Measurements from ENCODE around the gene SESTD1. TPM values are rescaled to one million over a fixed set of nuclear protein-coding genes. Genes with fewer than 3 reads are reported as not detected.
"Not testable (repeated sequence)": the region's sequence is repeated elsewhere in the genome, so short reads cannot be mapped to it uniquely, and the experiment has no call there.

The SESTD1 gene
- total RNA-seq, 1 experiment from 2014 or later = 8.6 TPM

GRCh38 chr2:179211355-179211754, 53.3 kb downstream of the SESTD1 start:
- in situ Hi-C loops (cut with HindIII; ENCODE audit: low pct_unique_long_range_greater_than_20kb, low sequenced_read_pairs) = no loop called here
- DNase-seq (ENCODE audit: low read depth) = no peak

GRCh38 chr2:179208277-179208676, 56.4 kb downstream of the SESTD1 start:
- DNase-seq (ENCODE audit: low read depth); in situ Hi-C loops (cut with HindIII; ENCODE audit: low pct_unique_long_range_greater_than_20kb, low sequenced_read_pairs): not testable (repeated sequence)

GRCh38 chr2:179207047-179207446, 57.6 kb downstream of the SESTD1 start:
- in situ Hi-C loops (cut with HindIII; ENCODE audit: low pct_unique_long_range_greater_than_20kb, low sequenced_read_pairs) = no loop called here
- DNase-seq (ENCODE audit: low read depth) = no peak

GRCh38 chr2:179201869-179202268, 62.8 kb downstream of the SESTD1 start:
- DNase-seq (ENCODE audit: low read depth) = no peak
- in situ Hi-C loops (cut with HindIII; ENCODE audit: low pct_unique_long_range_greater_than_20kb, low sequenced_read_pairs) = no loop called here

- in situ Hi-C loops (cut with HindIII; ENCODE audit: low pct_unique_long_range_greater_than_20kb, low sequenced_read_pairs); DNase-seq (ENCODE audit: low read depth): not testable (repeated sequence)
Observed at GRCh38 chr2:179195926-179196590, 68.6 kb downstream of the SESTD1 start.

GRCh38 chr2:179195141-179195540, 69.5 kb downstream of the SESTD1 start:
- in situ Hi-C loops (cut with HindIII; ENCODE audit: low pct_unique_long_range_greater_than_20kb, low sequenced_read_pairs) = no loop called here
- DNase-seq (ENCODE audit: low read depth) = no peak

GRCh38 chr2:179193759-179194394, 70.8 kb downstream of the SESTD1 start:
- no peak for DNase-seq (ENCODE audit: low read depth)
- in situ Hi-C loops (cut with HindIII; ENCODE audit: low pct_unique_long_range_greater_than_20kb, low sequenced_read_pairs) = no loop called here

GRCh38 chr2:179191110-179191509, 73.5 kb downstream of the SESTD1 start:
- in situ Hi-C loops (cut with HindIII; ENCODE audit: low pct_unique_long_range_greater_than_20kb, low sequenced_read_pairs) = no loop called here
- DNase-seq (ENCODE audit: low read depth) = no peak

GRCh38 chr2:179186126-179186525, 78.5 kb downstream of the SESTD1 start:
- in situ Hi-C loops (cut with HindIII; ENCODE audit: low pct_unique_long_range_greater_than_20kb, low sequenced_read_pairs) = no loop called here
- DNase-seq (ENCODE audit: low read depth) = no peak

GRCh38 chr2:179184610-179185009, 80.0 kb downstream of the SESTD1 start:
- in situ Hi-C loops (cut with HindIII; ENCODE audit: low pct_unique_long_range_greater_than_20kb, low sequenced_read_pairs) = no loop called here
- no peak for DNase-seq (ENCODE audit: low read depth)

- DNase-seq (ENCODE audit: low read depth) = no peak
- in situ Hi-C loops (cut with HindIII; ENCODE audit: low pct_unique_long_range_greater_than_20kb, low sequenced_read_pairs) = no loop called here
Observed at GRCh38 chr2:179181002-179181401, 83.6 kb downstream of the SESTD1 start.

- in situ Hi-C loops (cut with HindIII; ENCODE audit: low pct_unique_long_range_greater_than_20kb, low sequenced_read_pairs) = no loop called here
- DNase-seq (ENCODE audit: low read depth) = no peak
Observed at GRCh38 chr2:179180242-179180641, 84.4 kb downstream of the SESTD1 start.

GRCh38 chr2:179179719-179180118, 84.9 kb downstream of the SESTD1 start:
- DNase-seq (ENCODE audit: low read depth) = no peak
- in situ Hi-C loops (cut with HindIII; ENCODE audit: low pct_unique_long_range_greater_than_20kb, low sequenced_read_pairs) = no loop called here

- no peak for DNase-seq (ENCODE audit: low read depth)
- in situ Hi-C loops (cut with HindIII; ENCODE audit: low pct_unique_long_range_greater_than_20kb, low sequenced_read_pairs) = no loop called here
Observed at GRCh38 chr2:179177694-179178093, 86.9 kb downstream of the SESTD1 start.

- in situ Hi-C loops (cut with HindIII; ENCODE audit: low pct_unique_long_range_greater_than_20kb, low sequenced_read_pairs) = no loop called here
- DNase-seq (ENCODE audit: low read depth) = no peak
Observed at GRCh38 chr2:179174240-179174639, 90.4 kb downstream of the SESTD1 start.

- in situ Hi-C loops (cut with HindIII; ENCODE audit: low pct_unique_long_range_greater_than_20kb, low sequenced_read_pairs) = no loop called here
- DNase-seq (ENCODE audit: low read depth) = no peak
Observed at GRCh38 chr2:179172894-179173293, 91.7 kb downstream of the SESTD1 start.

- DNase-seq (ENCODE audit: low read depth) = no peak
- in situ Hi-C loops (cut with HindIII; ENCODE audit: low pct_unique_long_range_greater_than_20kb, low sequenced_read_pairs) = no loop called here
Observed at GRCh38 chr2:179171371-179171770, 93.3 kb downstream of the SESTD1 start.

- in situ Hi-C loops (cut with HindIII; ENCODE audit: low pct_unique_long_range_greater_than_20kb, low sequenced_read_pairs) = no loop called here
- no peak for DNase-seq (ENCODE audit: low read depth)
Observed at GRCh38 chr2:179170901-179171300, 93.7 kb downstream of the SESTD1 start.

- no peak for DNase-seq (ENCODE audit: low read depth)
- in situ Hi-C loops (cut with HindIII; ENCODE audit: low pct_unique_long_range_greater_than_20kb, low sequenced_read_pairs) = no loop called here
Observed at GRCh38 chr2:179165356-179166000, 99.2 kb downstream of the SESTD1 start.

GRCh38 chr2:179141206-179141605, 123.4 kb downstream of the SESTD1 start:
- in situ Hi-C loops (cut with HindIII; ENCODE audit: low pct_unique_long_range_greater_than_20kb, low sequenced_read_pairs) = no loop called here
- DNase-seq (ENCODE audit: low read depth) = no peak

All from Caki2 (cell line).